A172 (cell line): ENCODE results near the gene FSTL5. TPM values are rescaled to one million over a fixed set of nuclear protein-coding genes. Genes with fewer than 3 reads are reported as not detected.
"Not testable (repeated sequence)": the region's sequence is repeated elsewhere in the genome, so short reads cannot be mapped to it uniquely, and the experiment has no call there.

ENCODE experiments used
- DNase-seq: peaks from one replicate; pipeline ENCODE4 v3.0.0-alpha.2; 2015; ENCODE audit warnings: low spot score
- total RNA-seq: library from RNA; depleted of rRNA; stranded (reverse); fragments of >200 nt; shearing (Covaris generic); gene quantifications from 2 replicates; pipeline ENCODE4 v1.2.3, GENCODE V29; 2014; rRNA removed

Gene FSTL5
- 29.3 and 30.1 TPM in 2 replicates for total RNA-seq

- DNase-seq = peak; percentile 83
Observed at GRCh38 chr4:162163892-162164759, at the start of gene FSTL5. TSS of gene FSTL5 (minus strand) at chr4:162164000. CDS start at chr4:162111396, 52,604 bp downstream.

- no peak for DNase-seq
Observed at GRCh38 chr4:162209706-162210105, 45.9 kb upstream of the FSTL5 start.

GRCh38 chr4:162203478-162203877 lies 39.7 kb upstream of the FSTL5 start:
- DNase-seq = not testable (repeated sequence)

- peak; percentile 66 for DNase-seq
Observed at GRCh38 chr4:162201673-162202072, 37.9 kb upstream of the FSTL5 start.

GRCh38 chr4:162170509-162170908 lies 6.7 kb upstream of the FSTL5 start:
- no peak for DNase-seq

GRCh38 chr4:162164906-162165510 lies 1.2 kb upstream of the FSTL5 start:
- no peak for DNase-seq

- DNase-seq = no peak
Observed at GRCh38 chr4:162162672-162163071, 1.1 kb downstream of the FSTL5 start.

- DNase-seq = no peak
Observed at GRCh38 chr4:162157241-162157640, 6.6 kb downstream of the FSTL5 start.

GRCh38 chr4:162154862-162155540 lies 8.8 kb downstream of the FSTL5 start:
- no peak for DNase-seq

- DNase-seq = no peak
Observed at GRCh38 chr4:162151850-162152249, 11.9 kb downstream of the FSTL5 start.

- DNase-seq = no peak
Observed at GRCh38 chr4:162151386-162151785, 12.4 kb downstream of the FSTL5 start.

- no peak for DNase-seq
Observed at GRCh38 chr4:162149644-162150043, 14.2 kb downstream of the FSTL5 start.

- DNase-seq = peak; percentile 1
Observed at GRCh38 chr4:162140051-162140683, 23.6 kb downstream of the FSTL5 start.

GRCh38 chr4:162139412-162139811 lies 24.4 kb downstream of the FSTL5 start:
- no peak for DNase-seq

GRCh38 chr4:162131256-162131655 lies 32.5 kb downstream of the FSTL5 start:
- no peak for DNase-seq

GRCh38 chr4:162126729-162127128 lies 37.1 kb downstream of the FSTL5 start:
- no peak for DNase-seq

- DNase-seq = no peak
Observed at GRCh38 chr4:162117051-162117450, 46.7 kb downstream of the FSTL5 start.

- no peak for DNase-seq
Observed at GRCh38 chr4:162116095-162116779, 47.6 kb downstream of the FSTL5 start.

- DNase-seq = no peak
Observed at GRCh38 chr4:162115333-162115732, 48.5 kb downstream of the FSTL5 start.

- DNase-seq = no peak
Observed at GRCh38 chr4:162111078-162111477, 52.7 kb downstream of the FSTL5 start.

GRCh38 chr4:162104459-162105124 lies 59.2 kb downstream of the FSTL5 start:
- no peak for DNase-seq
